HG02642 (cell line): Measurements from ENCODE around the gene FBXO21.

Experiments
- ATAC-seq: cut with Tn5 transposase; IDR thresholded peaks from one replicate; pipeline ENCODE4 v1.9.1; 2021; ENCODE audit warnings: mild to moderate bottlenecking; ENCODE audit not compliant: unreplicated experiment, poor library complexity

The FBXO21 gene

DNA sequence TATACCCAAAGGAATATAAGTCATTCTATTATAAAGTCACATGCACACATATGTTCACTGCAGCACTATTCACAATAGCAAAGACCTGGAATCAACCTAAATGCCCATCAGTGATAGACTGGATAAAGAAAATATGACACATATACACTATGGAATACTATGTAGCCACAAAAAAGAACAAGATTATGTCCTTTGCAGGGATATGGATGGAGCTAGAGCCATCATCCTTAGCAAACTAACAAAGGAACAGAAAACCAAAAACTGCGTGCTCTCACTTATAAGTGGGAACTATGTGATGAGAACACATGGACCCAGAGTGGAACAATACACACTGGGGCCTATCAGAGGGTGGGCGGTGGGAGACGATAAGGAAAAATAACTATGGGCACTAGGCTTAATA is 21.3 kb downstream of the FBXO21 start:
- no peak for ATAC-seq

DNA sequence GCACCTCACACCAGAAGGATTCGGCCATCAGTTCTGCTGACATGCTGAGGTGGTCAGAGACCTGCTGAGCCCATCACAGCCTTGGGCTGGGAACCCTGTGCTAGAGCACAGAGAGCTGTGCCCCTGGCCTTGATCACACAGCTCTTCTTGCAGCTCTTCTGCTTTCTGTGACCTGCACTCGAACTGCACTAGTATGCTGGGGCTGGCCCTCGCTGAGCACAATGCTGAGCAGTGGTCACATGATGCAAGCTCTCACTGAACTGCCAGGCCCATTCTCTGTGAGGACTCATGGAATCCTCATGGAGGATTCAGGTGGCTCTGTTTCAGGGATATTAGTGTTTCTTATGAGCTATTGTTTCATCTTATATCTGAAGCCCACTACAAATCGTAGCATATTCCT is 22.5 kb downstream of the FBXO21 start:
- ATAC-seq = no peak

GRCh38 chr12:117166107-117166506 is 24.2 kb downstream of the FBXO21 start:
- no peak for ATAC-seq

GRCh38 chr12:117165342-117165741 is 24.9 kb downstream of the FBXO21 start:
- no peak for ATAC-seq

- ATAC-seq = no peak
Observed at GRCh38 chr12:117162633-117163032, 27.6 kb downstream of the FBXO21 start.

DNA sequence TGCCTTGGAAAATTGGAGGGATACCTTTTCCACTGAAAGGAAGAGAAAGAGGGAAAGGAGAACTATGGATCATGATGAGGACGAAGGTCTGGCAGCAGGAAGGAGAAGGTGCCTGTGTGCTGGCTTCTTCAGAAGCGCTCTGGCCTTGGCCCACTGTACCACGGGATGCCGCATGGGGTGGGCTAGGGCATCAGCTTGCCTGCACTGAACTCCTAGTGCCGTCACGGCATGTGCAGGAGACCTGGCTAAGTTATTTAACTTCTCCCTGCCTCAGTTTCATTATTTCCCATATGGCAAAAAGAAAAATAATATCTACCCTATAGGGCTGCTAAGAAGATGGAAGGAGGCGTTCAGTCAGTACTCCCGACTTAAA is 28.1 kb downstream of the FBXO21 start:
- ATAC-seq = no peak

- no peak for ATAC-seq
Observed at GRCh38 chr12:117161460-117162166, 28.7 kb downstream of the FBXO21 start.

GRCh38 chr12:117159674-117160073 is 30.6 kb downstream of the FBXO21 start:
- no peak for ATAC-seq

GRCh38 chr12:117158911-117159553 is 31.2 kb downstream of the FBXO21 start:
- no peak for ATAC-seq

DNA sequence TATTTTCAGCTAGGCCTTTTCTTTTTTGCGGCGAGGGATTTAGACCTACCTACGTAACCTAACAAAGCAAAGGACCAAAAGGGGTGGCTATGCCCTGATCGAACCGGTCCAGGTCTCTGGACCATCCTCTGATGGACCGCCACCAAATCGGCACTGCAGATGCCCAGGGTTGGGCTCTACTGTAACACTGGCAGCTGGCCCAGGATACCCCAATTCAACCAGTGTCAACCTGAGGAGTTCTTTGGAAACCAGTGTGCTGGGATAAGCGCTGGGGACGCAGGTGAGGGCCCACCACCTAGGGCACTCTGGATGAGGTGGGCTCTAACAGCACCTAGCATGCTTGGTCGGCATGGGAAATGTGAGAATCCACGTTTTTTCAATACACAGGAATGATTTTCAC is 32.2 kb downstream of the FBXO21 start:
- ATAC-seq = no peak

DNA sequence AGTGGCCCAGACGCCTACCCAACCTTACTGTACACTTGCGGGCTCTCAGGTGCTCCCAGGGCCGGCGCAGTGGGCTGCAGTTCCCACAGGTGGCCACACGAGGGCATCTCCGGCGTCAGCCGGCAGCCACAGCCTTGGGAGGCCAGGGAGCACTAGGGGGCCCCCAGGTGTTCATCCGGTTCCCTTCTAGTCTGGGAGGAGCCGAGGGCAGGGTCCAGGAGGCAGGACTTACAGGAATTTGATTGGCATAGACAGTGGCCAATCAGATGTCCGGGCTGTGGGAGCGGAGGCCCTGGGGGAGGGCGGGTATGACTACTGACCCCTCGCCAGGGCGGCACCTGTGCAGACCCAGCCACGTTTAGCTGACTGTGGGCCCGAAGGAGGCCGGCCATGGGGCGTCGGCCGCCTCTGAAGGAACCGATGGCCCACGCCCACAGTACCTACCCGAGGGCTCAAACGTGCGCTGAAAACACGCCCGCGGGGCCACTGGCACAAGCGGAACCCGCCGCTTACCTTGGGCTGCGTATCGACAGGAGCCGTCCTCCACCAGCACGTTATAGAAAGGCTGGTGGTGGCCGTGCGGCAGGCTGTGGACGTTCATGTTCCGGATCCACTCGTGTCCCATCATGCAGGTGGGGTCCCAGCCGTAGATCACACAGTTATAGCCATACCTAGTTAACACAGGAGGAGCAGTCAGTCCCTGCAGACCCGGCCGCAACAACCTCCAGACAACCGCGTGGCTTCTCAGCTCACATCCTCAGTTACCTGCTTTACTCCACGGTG is 34.8 kb downstream of the FBXO21 start:
- peak; percentile 68 for ATAC-seq

GRCh38 chr12:117152793-117153775 is 37.2 kb downstream of the FBXO21 start:
- no peak for ATAC-seq

- no peak for ATAC-seq
Observed at GRCh38 chr12:117151403-117152031, 38.8 kb downstream of the FBXO21 start.

- no peak for ATAC-seq
Observed at GRCh38 chr12:117149431-117149830, 40.8 kb downstream of the FBXO21 start.

GRCh38 chr12:117148642-117149041 is 41.6 kb downstream of the FBXO21 start:
- ATAC-seq = no peak

DNA sequence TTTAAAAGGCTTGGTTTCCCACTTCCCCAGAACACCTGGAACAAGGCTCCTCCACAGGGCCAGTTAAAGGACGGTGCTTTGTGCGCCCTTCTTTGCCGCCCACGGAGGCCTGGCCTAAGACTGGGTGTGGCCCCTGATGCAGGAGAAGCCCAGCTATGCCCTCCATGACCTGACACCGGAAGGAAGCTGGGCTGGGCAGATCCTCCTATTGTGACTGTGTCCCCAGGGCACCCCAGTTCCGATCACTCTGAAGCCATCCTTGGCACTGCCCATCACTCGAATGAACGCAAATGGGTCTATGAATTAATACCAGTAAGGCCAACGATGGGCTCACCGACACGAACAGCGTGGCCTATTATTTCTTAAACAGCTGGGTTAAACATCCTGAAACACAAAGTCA is 42.6 kb downstream of the FBXO21 start:
- no peak for ATAC-seq

GRCh38 chr12:117145597-117146154 is 44.6 kb downstream of the FBXO21 start:
- no peak for ATAC-seq

DNA sequence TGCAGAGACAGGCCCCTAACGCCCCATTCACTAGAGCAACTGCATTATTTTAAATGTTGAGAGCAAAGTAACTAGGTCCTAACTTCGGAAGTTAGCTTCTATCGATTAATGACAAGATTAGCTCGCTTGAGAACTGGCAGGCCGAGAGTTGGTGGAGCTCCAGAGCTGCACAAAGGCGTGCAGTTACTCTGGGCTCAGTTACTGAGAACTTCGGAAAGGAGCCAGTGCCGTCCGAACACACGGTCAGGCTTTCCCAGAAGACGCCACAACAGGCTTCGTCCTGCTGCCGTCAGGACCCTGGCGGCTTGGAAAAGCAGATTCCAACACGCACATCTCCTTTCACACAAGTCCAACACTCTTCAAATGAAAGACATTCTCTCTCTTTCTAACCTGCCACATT is 45.7 kb downstream of the FBXO21 start:
- no peak for ATAC-seq

DNA sequence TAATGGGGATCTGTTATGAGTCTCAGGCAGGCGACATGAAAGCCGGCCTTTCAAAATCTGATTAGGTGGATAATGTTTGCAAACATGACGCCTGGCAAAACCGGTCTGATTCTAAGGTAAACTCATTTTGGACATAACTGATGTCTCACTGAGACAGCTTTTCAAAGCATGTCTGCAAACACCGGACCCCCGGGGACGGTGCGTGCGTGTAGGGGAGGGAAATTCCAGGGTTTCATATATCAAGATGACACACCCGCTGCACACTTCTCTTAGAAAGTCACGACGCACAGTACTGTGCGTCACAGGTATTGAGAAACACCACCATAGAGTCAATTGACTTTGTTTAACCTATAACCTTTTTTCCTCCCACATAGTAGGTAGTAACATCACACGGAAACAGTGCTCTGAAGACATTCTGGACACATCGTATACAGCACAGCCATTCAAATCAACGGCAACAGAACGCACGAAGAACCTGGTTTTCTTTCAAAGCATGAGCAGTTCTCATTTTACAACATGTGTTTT is 47.2 kb downstream of the FBXO21 start:
- no peak for ATAC-seq
